Neural progenitor cell (in vitro differentiated cells): ENCODE measurements around the gene MYL12A. TPM values are rescaled to one million over a fixed set of nuclear protein-coding genes. Genes with fewer than 3 reads are reported as not detected.
A peak's percentile ranks its signal among the peaks of the same experiment; 100 is the strongest.

Experiments
- DNase-seq: peaks from one replicate; pipeline ENCODE4 v3.0.0-alpha.2; 2016; ENCODE audit warnings: low spot score
- H2AFZ ChIP-seq: fragments of 200-600 bp; sonication (generic); replicated peaks from 2 replicates; pipeline ENCODE4 v1.6.1; 2016; ENCODE audit warnings: antibody characterized with exemption
- H3F3A ChIP-seq: fragments of 200-600 bp; sonication (generic); 2 replicates; pipeline ENCODE4 v1.6.1; 2016; ENCODE audit warnings: antibody characterized with exemption, low read depth
- H3K27ac ChIP-seq: fragments of 200-600 bp; sonication (generic); 2 replicates; pipeline ENCODE4 v1.5.1; 2016; ENCODE audit warnings: mild to moderate bottlenecking
- H3K27me3 ChIP-seq: fragments of 200-600 bp; sonication (generic); 2 replicates; pipeline ENCODE4 v1.6.1; 2016; ENCODE audit warnings: mild to moderate bottlenecking, moderate library complexity
- H3K36me3 ChIP-seq: fragments of 200-600 bp; sonication (generic); 2 replicates; pipeline ENCODE4 v1.5.1; 2016
- H3K4me1 ChIP-seq: fragments of 200-600 bp; sonication (generic); 2 replicates; pipeline ENCODE4 v1.6.1; 2016; ENCODE audit warnings: mixed run types
- H3K4me2 ChIP-seq: fragments of 200-600 bp; sonication (generic); 2 replicates; pipeline ENCODE4 v1.6.1; 2016
- H3K4me3 ChIP-seq: fragments of 200-600 bp; sonication (generic); 2 replicates; pipeline ENCODE4 v1.5.1; 2016
- H3K79me2 ChIP-seq: fragments of 200-600 bp; sonication (generic); 2 replicates; pipeline ENCODE4 v1.6.1; 2016; ENCODE audit warnings: low read depth
- H3K9ac ChIP-seq: fragments of 200-600 bp; sonication (generic); 2 replicates; pipeline ENCODE4 v1.6.1; 2016
- H3K9me3 ChIP-seq: fragments of 200-600 bp; sonication (generic); 2 replicates; pipeline ENCODE4 v1.5.1; 2016; ENCODE audit warnings: low read depth
- H4K20me1 ChIP-seq: fragments of 200-600 bp; sonication (generic); 2 replicates; pipeline ENCODE4 v1.6.1; 2016; ENCODE audit warnings: low read depth
- H3K27ac Mint-ChIP-seq: 3 replicates; pipeline ENCODE4 v1.8.0; 2021; ENCODE audit warnings: mixed read lengths
- H3K27me3 Mint-ChIP-seq: 2 replicates; pipeline ENCODE4 v1.8.0; 2022; ENCODE audit warnings: low read depth, mild to moderate bottlenecking, inconsistent platforms, moderate library complexity, mixed read lengths; ENCODE audit not compliant: insufficient read depth
- H3K36me3 Mint-ChIP-seq: 3 replicates; pipeline ENCODE4 v1.8.0; 2021; ENCODE audit warnings: mixed read lengths
- H3K4me1 Mint-ChIP-seq: 3 replicates; pipeline ENCODE4 v1.8.0; 2021; ENCODE audit warnings: mixed read lengths
- H3K4me3 Mint-ChIP-seq: 3 replicates; pipeline ENCODE4 v1.8.0; 2021; ENCODE audit warnings: mild to moderate bottlenecking, moderate library complexity, mixed read lengths
- H3K9me3 Mint-ChIP-seq: 3 replicates; pipeline ENCODE4 v1.8.0; 2020; ENCODE audit warnings: mixed read lengths
- EZH2 ChIP-seq: fragments of 200-600 bp; sonication (generic); IDR thresholded peaks from 2 replicates; pipeline ENCODE4 v1.6.1; 2017; ENCODE audit warnings: antibody characterized with exemption, mild to moderate bottlenecking, moderate library complexity
- EZH2phosphoT487 ChIP-seq: fragments of 200-600 bp; sonication (generic); IDR thresholded peaks from 2 replicates; pipeline ENCODE4 v1.6.1; 2017; ENCODE audit warnings: antibody characterized with exemption
- total RNA-seq: library from RNA; depleted of rRNA; stranded (reverse); fragments of >200 nt; gene quantifications from 2 replicates; pipeline ENCODE4 v1.2.3, GENCODE V29; 2015; ENCODE audit warnings: low replicate concordance
- TF ChIP-seq, protein P1 (sequence below): fragments of 200-600 bp; sonication (generic); IDR thresholded peaks from 2 replicates; pipeline ENCODE4 v1.5.1; 2017; ENCODE audit warnings: antibody characterized with exemption, mild to moderate bottlenecking

Gene MYL12A
- total RNA-seq, 1 donor from 2014 or later, result 365 TPM

DNA sequence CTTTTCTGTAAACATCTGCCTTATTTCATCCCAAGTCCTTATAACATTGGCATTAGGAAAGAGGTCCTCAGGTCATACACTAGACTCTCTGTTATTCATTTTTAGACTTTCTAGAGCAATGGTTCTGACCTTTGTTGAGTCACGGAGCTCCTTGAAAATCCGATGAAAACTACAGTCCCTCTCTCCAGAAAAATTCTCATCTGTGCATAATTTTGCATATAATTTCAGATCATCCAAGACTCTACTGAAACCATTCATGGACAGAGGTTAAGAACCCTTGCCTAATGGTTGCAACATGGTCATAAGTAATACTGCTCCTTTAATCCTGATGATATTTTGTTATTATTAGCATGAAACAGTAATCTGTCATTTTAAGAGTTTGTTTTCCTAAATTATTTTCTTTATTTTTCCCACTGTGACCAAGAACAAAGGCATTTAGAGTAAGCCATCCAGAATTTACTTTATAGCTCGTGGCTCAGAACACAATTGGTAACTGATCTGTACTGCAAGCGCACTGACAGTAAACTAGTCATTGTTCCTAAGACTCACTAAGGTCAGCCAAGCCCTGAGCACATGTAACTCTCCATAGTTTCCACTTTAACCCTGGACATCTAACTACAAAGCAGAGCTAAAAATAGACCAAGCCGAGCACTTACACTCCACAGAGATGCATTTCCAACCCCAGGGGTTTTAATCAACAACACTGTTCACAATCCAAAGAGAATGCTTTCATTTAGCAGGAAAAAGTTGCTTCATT is 36.2 kb upstream of the MYL12A start:
- Histone ChIP-seq H4K20me1 (no peaks in the 10 kb centered on the region), H3F3A (no peaks in the 10 kb centered on the region), H3K36me3 (no peaks in the 10 kb centered on the region), H2AFZ (no peak overlapping the region), H3K4me3 (no peak overlapping the region), H3K27me3 (no peaks in the 10 kb centered on the region), H3K79me2 (no peaks in the 10 kb centered on the region), H3K9me3 (no peaks in the 10 kb centered on the region), H3K9ac (no peak overlapping the region), H3K27ac (no peak overlapping the region), H3K4me1 (peaks cover 7% of the 10 kb centered on the region), H3K4me2 (no peak overlapping the region)
- Mint-ChIP-seq H3K27ac (peak overlapping the region; percentile 12), H3K4me1 (peaks cover 15% of the 10 kb centered on the region), H3K4me3 (no peak overlapping the region), H3K9me3 (peaks cover 3% of the 10 kb centered on the region), H3K27me3 (peaks cover 1% of the 10 kb centered on the region), H3K36me3 (no peaks in the 10 kb centered on the region)
- TF ChIP-seq EZH2phosphoT487 (no peak), EZH2 (no peak)
- TF ChIP-seq, protein P1, sequence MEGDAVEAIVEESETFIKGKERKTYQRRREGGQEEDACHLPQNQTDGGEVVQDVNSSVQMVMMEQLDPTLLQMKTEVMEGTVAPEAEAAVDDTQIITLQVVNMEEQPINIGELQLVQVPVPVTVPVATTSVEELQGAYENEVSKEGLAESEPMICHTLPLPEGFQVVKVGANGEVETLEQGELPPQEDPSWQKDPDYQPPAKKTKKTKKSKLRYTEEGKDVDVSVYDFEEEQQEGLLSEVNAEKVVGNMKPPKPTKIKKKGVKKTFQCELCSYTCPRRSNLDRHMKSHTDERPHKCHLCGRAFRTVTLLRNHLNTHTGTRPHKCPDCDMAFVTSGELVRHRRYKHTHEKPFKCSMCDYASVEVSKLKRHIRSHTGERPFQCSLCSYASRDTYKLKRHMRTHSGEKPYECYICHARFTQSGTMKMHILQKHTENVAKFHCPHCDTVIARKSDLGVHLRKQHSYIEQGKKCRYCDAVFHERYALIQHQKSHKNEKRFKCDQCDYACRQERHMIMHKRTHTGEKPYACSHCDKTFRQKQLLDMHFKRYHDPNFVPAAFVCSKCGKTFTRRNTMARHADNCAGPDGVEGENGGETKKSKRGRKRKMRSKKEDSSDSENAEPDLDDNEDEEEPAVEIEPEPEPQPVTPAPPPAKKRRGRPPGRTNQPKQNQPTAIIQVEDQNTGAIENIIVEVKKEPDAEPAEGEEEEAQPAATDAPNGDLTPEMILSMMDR, result no peak
- DNase-seq, result no peak

DNA sequence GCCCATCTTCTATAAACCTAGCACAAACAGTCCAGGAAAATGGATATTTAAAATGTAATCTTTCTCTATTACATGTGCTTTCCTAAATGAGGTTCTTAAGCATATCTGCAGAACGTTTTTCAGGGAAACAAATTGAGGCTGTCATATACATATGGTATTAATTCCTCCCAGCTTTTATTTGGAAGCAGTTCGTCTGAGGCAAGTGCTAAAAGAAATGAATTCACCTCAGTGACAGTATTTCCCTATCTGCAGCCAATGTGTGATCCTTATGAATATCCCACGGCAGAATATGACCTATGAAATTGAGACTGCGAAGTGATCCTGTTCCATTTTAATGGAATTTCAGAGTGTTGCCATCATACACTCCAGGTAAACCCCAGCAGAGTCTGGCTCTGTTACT is 34.9 kb upstream of the MYL12A start:
- no peak overlapping the region for H3K4me2 ChIP-seq
- H3K9ac ChIP-seq, result no peak overlapping the region
- TF ChIP-seq, protein P1, result no peak
- TF ChIP-seq EZH2phosphoT487, result no peak
- no peak for TF ChIP-seq EZH2
- no peaks in the 10 kb centered on the region for H3K36me3 Mint-ChIP-seq
- no peak overlapping the region for H3K27ac Mint-ChIP-seq
- H3K27me3 ChIP-seq, result no peaks in the 10 kb centered on the region
- peaks cover 7% of the 10 kb centered on the region for H3K4me1 ChIP-seq
- H3K4me3 ChIP-seq, result no peak overlapping the region
- H4K20me1 ChIP-seq, result no peaks in the 10 kb centered on the region
- H3K9me3 Mint-ChIP-seq, result peaks cover 3% of the 10 kb centered on the region
- H3K79me2 ChIP-seq, result no peaks in the 10 kb centered on the region
- no peaks in the 10 kb centered on the region for H3K9me3 ChIP-seq
- H3K27me3 Mint-ChIP-seq, result peaks cover 5% of the 10 kb centered on the region
- no peak overlapping the region for H2AFZ ChIP-seq
- no peak for DNase-seq
- H3F3A ChIP-seq, result no peaks in the 10 kb centered on the region
- no peak overlapping the region for H3K27ac ChIP-seq
- no peak overlapping the region for H3K4me3 Mint-ChIP-seq
- H3K4me1 Mint-ChIP-seq, result peaks cover 15% of the 10 kb centered on the region
- no peaks in the 10 kb centered on the region for H3K36me3 ChIP-seq

DNA sequence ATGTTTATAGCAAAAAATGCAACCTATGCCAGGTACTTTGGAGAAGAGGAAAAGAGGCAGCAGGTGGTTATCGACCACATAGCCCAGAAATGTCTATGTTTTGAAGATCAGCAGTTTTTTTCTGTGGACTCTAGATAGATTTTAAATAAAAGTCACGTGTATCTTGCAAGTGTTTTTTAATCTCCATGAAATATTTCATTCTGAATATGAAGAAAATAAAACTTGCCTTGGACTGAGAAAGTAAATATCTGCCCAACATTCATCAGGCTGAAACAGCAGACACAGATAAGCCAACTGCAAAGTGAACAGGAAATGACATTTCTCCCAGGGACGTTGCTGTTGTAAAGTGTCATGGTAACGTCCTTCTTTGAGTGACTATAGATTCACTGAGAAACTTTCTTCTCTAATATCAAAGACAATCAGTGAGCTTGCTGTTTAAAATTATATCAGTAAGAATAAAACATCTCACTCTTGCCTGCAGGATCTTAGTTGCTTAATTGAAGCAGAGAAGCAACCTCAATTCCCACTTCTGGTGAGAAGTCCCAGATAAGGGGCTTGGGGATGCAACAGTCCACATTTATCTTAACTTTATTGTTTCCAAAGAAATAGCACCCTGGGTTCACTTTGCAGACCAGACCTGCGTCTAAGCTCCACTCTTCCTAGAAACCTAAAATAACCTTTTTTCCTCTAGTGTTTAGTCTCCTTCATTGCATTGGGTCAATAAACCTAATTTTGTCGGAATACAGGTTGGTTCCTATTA is 34.1 kb upstream of the MYL12A start:
- no peak overlapping the region for H3K27ac Mint-ChIP-seq

More for the DNA sequence above, 34.1 kb upstream of the MYL12A start:
- no peak overlapping the region for H3K4me2 ChIP-seq
- H3K27ac ChIP-seq, result no peak overlapping the region
- no peak overlapping the region for H3K4me3 ChIP-seq
- no peaks in the 10 kb centered on the region for H3F3A ChIP-seq
- no peak overlapping the region for H3K4me3 Mint-ChIP-seq
- no peaks in the 10 kb centered on the region for H3K36me3 Mint-ChIP-seq
- TF ChIP-seq, protein P1, result no peak
- no peak for TF ChIP-seq EZH2phosphoT487
- no peak for TF ChIP-seq EZH2
- H3K79me2 ChIP-seq, result no peaks in the 10 kb centered on the region
- no peaks in the 10 kb centered on the region for H4K20me1 ChIP-seq
- peaks cover 5% of the 10 kb centered on the region for H3K27me3 Mint-ChIP-seq
- H3K9me3 Mint-ChIP-seq, result peaks cover 3% of the 10 kb centered on the region
- peaks cover 7% of the 10 kb centered on the region for H3K4me1 ChIP-seq
- no peaks in the 10 kb centered on the region for H3K36me3 ChIP-seq
- H3K27me3 ChIP-seq, result no peaks in the 10 kb centered on the region
- DNase-seq, result no peak
- no peaks in the 10 kb centered on the region for H3K9me3 ChIP-seq
- no peak overlapping the region for H2AFZ ChIP-seq
- peaks cover 18% of the 10 kb centered on the region for H3K4me1 Mint-ChIP-seq
- H3K9ac ChIP-seq, result no peak overlapping the region
